HG03066 (cell line): Measurements from ENCODE around the gene CNTD1.

Experiments used
- ATAC-seq: cut with Tn5 transposase; IDR thresholded peaks from one replicate; pipeline ENCODE4 v1.9.1; 2021; ENCODE audit warnings: low read depth; ENCODE audit not compliant: unreplicated experiment

CNTD1 gene

GRCh38 chr17:42779304-42779935, 19.2 kb upstream of the CNTD1 start:
- ATAC-seq: no peak

GRCh38 chr17:42779936-42780850, 18.5 kb upstream of the CNTD1 start, which contains the start of gene WNK4:
Gene WNK4 (plus strand): TSS chr17:42780610. CDS start chr17:42780699, 89 bp downstream.
- no peak for ATAC-seq

GRCh38 chr17:42780851-42781638, 17.6 kb upstream of the CNTD1 start:
- no peak for ATAC-seq

- ATAC-seq: no peak
Measured at GRCh38 chr17:42781639-42782165, 17.0 kb upstream of the CNTD1 start.

GRCh38 chr17:42782166-42783061, 16.2 kb upstream of the CNTD1 start:
- no peak for ATAC-seq

- no peak for ATAC-seq
Measured at GRCh38 chr17:42783062-42783790, 15.4 kb upstream of the CNTD1 start.

GRCh38 chr17:42783791-42784138, 14.9 kb upstream of the CNTD1 start:
- ATAC-seq: no peak

GRCh38 chr17:42784409-42784808, 14.3 kb upstream of the CNTD1 start:
- no peak for ATAC-seq

- ATAC-seq: no peak
Measured at GRCh38 chr17:42784811-42785592, 13.7 kb upstream of the CNTD1 start.

- no peak for ATAC-seq
Measured at GRCh38 chr17:42787266-42787665, 11.4 kb upstream of the CNTD1 start.

- no peak for ATAC-seq
Measured at GRCh38 chr17:42791948-42792347, 6.7 kb upstream of the CNTD1 start.

- no peak for ATAC-seq
Measured at GRCh38 chr17:42792545-42792944, 6.1 kb upstream of the CNTD1 start.

GRCh38 chr17:42795061-42795460, 3.6 kb upstream of the CNTD1 start:
- ATAC-seq: no peak

- ATAC-seq: no peak
Measured at GRCh38 chr17:42795465-42795864, 3.2 kb upstream of the CNTD1 start.

GRCh38 chr17:42796066-42796758, 2.4 kb upstream of the CNTD1 start:
- ATAC-seq: no peak

- no peak for ATAC-seq
Measured at GRCh38 chr17:42797067-42798007, 1.3 kb upstream of the CNTD1 start.

GRCh38 chr17:42798011-42798382, 664 bp upstream of the CNTD1 start:
- no peak for ATAC-seq
